Naive thymus-derived CD4-positive, alpha-beta T cell (primary cell): ENCODE data around the gene FGD4. TPM values are rescaled to one million over a fixed set of nuclear protein-coding genes. Genes with fewer than 3 reads are reported as not detected.

Source experiments
- ATAC-seq: fragments of 150-1000 bp; cut with Tn5 transposase; 2 replicates; pipeline ENCODE4 v1.10.0; 2021; ENCODE audit warnings: mild to moderate bottlenecking, moderate library complexity
- CTCF ChIA-PET: fragments of 350-600 bp; sonication (Branson Sonifier 250); formaldehyde crosslinking; loops from one replicate; lab custom pipeline; 2021; ENCODE audit warnings: antibody characterized with exemption; lab: Charles Lee
- POLR2A ChIA-PET: fragments of 350-600 bp; sonication (Branson Sonifier 250); formaldehyde crosslinking; loops from one replicate; lab custom pipeline; 2021; ENCODE audit warnings: antibody characterized with exemption, inconsistent platforms; lab: Charles Lee
- DNase-seq, 9 donors: peaks; one replicate each; pipeline versions ENCODE4 v3.0.0 to v3.0.0-alpha.2; 2020 to 2022; ENCODE audit warnings: mixed read lengths in 1 of 9
- H3K27ac ChIP-seq: one replicate; pipeline ENCODE4 v1.7.0; 2013; ENCODE audit warnings: mild to moderate bottlenecking, low read depth, low read length, moderate library complexity
- H3K27me3 ChIP-seq, 2 donors: one replicate each; pipeline ENCODE4 v1.7.0; 2013; ENCODE audit warnings: low read length in 2 of 2, mild to moderate bottlenecking in 2 of 2, moderate library complexity in 2 of 2; ENCODE audit not compliant: control insufficient read depth in 2 of 2, insufficient read depth in 2 of 2
- H3K36me3 ChIP-seq, 3 experiments: 1 replicate in 2 of 3; 2 replicates in 1 of 3; pipeline ENCODE4 v1.7.0; 2013; ENCODE audit warnings: low read length in 3 of 3, mild to moderate bottlenecking in 3 of 3, moderate library complexity in 1 of 3; ENCODE audit not compliant: insufficient read depth in 3 of 3, control insufficient read depth in 2 of 3
- H3K4me1 ChIP-seq, 2 donors: one replicate each; pipeline ENCODE4 v1.7.0; 2013; ENCODE audit warnings: low read length in 2 of 2, mild to moderate bottlenecking in 2 of 2, moderate library complexity in 1 of 2; ENCODE audit not compliant: control insufficient read depth in 2 of 2, insufficient read depth in 2 of 2
- H3K4me3 ChIP-seq: 2 replicates; pipeline ENCODE4 v1.7.0; 2013; ENCODE audit warnings: mild to moderate bottlenecking, low read length
- H3K9me3 ChIP-seq, 3 experiments: 1 replicate in 2 of 3; 2 replicates in 1 of 3; pipeline ENCODE4 v1.7.0; 2013; ENCODE audit warnings: low read length in 3 of 3; ENCODE audit not compliant: control insufficient read depth in 2 of 3
- H3K27ac Mint-ChIP-seq, 9 donors: one replicate each; pipeline ENCODE4 v1.8.0; 2020 to 2022; ENCODE audit warnings: mixed read lengths in 9 of 9, mild to moderate bottlenecking in 8 of 9, moderate library complexity in 5 of 9, inconsistent platforms in 2 of 9
- H3K27me3 Mint-ChIP-seq, 5 donors: one replicate each; pipeline ENCODE4 v1.8.0; 2021 to 2022; ENCODE audit warnings: mixed read lengths in 5 of 5, mild to moderate bottlenecking in 1 of 5
- H3K36me3 Mint-ChIP-seq, 5 donors: one replicate each; pipeline ENCODE4 v1.8.0; 2020 to 2022; ENCODE audit warnings: mixed read lengths in 5 of 5, mild to moderate bottlenecking in 3 of 5, inconsistent platforms in 1 of 5
- H3K4me1 Mint-ChIP-seq, 7 donors: one replicate each; pipeline ENCODE4 v1.8.0; 2020 to 2022; ENCODE audit warnings: mixed read lengths in 7 of 7, mild to moderate bottlenecking in 3 of 7, inconsistent platforms in 1 of 7
- H3K4me3 Mint-ChIP-seq, 10 donors: one replicate each; pipeline ENCODE4 v1.8.0; 2020 to 2022; ENCODE audit warnings: mild to moderate bottlenecking in 10 of 10, mixed read lengths in 10 of 10, moderate library complexity in 6 of 10, inconsistent platforms in 2 of 10
- H3K9me3 Mint-ChIP-seq, 11 donors: one replicate each; pipeline ENCODE4 v1.8.0; 2020 to 2022; ENCODE audit warnings: mixed read lengths in 11 of 11, mild to moderate bottlenecking in 4 of 11, inconsistent platforms in 1 of 11, moderate library complexity in 1 of 11
- intact Hi-C, 2 donors: fragments of 100-400 bp; cut with micrococcal nuclease; formaldehyde crosslinking; loops; one replicate each; pipeline ENCODE4 v1.15.1; 2023
- polyA plus RNA-seq, 2 donors: library from polyadenylated mRNA; unstranded; fragments of 300-500 nt; fragmentation: Illumina TruSeq; gene quantifications; one replicate each; pipeline ENCODE4 v1.2.3, GENCODE V29; 2021
- total RNA-seq, 6 experiments: library from RNA in 5 of 6; stranded (reverse) in 5 of 6; gene quantifications; 1 replicate in 5 of 6; 2 replicates in 1 of 6; pipeline ENCODE4 v1.2.3 and lab custom pipeline; 2021 to 2026

The FGD4 gene
- total and polyA plus RNA-seq, 7 experiments from 2014 or later, result 0.12 to 13.7 (median 0.50) TPM; not detected in 1

- Mint-ChIP-seq H3K9me3 (no peaks in the 10 kb centered on the region), H3K36me3 (peaks cover 0 to 7% (median 0%) of the 10 kb centered on the region in 5 donors), H3K4me1 (no peaks in the 10 kb centered on the region), H3K4me3 (no peak overlapping the region), H3K27me3 (no peaks in the 10 kb centered on the region), H3K27ac (no peak overlapping the region)
- no peaks in the 10 kb centered on the region for H3K27me3 ChIP-seq
- no peaks in the 10 kb centered on the region for H3K4me1 ChIP-seq
- H3K9me3 ChIP-seq, result no peaks in the 10 kb centered on the region
- H3K4me3 ChIP-seq, result no peak overlapping the region
- ATAC-seq, result no peak
- POLR2A ChIA-PET, result no interaction called here
- no peak for DNase-seq
- intact Hi-C loops, result loop anchor here in 1 of 2 donors (5.0 kb wide), 4 partner anchors 91 to 1656 kb away; partner anchors contain the start of gene ALG10
- CTCF ChIA-PET, result interaction anchor here (0.6 kb wide), 1 partner anchor 44 kb away, joined by 3 read pairs; no protein-coding TSS in a partner anchor
- no peaks in the 10 kb centered on the region for H3K36me3 ChIP-seq
- H3K27ac ChIP-seq, result no peak overlapping the region
Measured at GRCh38 chr12:32366714-32367113, 32.6 kb upstream of the FGD4 start.

DNA sequence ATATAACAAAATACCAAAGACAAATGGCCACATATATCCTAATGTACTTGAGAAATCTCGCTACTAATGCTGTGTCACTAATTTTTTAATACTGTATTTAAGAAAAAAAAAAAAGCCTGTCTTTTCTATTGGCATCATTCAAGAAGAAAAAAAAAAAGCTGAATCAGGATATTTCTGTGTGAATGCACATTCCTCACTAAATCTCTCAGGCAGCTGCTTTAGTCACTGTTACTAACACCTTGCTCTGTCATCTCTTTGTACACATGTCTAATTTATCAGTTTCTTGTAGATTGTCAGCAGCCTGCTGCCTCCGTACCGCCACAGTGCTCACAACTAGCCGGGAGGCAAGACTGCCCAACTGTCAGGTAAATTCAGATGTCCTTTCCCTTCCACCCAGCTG, 32.0 kb upstream of the FGD4 start:
- H3K27me3 ChIP-seq, result no peaks in the 10 kb centered on the region
- H3K36me3 ChIP-seq, result no peaks in the 10 kb centered on the region
- ATAC-seq, result no peak
- H3K36me3 Mint-ChIP-seq, result peaks cover 0 to 7% (median 0%) of the 10 kb centered on the region in 5 donors
- no peaks in the 10 kb centered on the region for H3K4me1 Mint-ChIP-seq
- no peak overlapping the region for H3K27ac ChIP-seq
- H3K4me3 ChIP-seq, result no peak overlapping the region
- CTCF ChIA-PET, result interaction anchor here (0.6 kb wide), 1 partner anchor 385 kb away, joined by 4 read pairs; no protein-coding TSS in a partner anchor
- no peak for DNase-seq
- intact Hi-C loops, result loop anchor here in 1 of 2 donors (5.0 kb wide), 4 partner anchors 90 to 1655 kb away; partner anchors contain the start of gene ALG10
- H3K9me3 Mint-ChIP-seq, result no peaks in the 10 kb centered on the region
- H3K9me3 ChIP-seq, result no peaks in the 10 kb centered on the region
- no peak overlapping the region for H3K4me3 Mint-ChIP-seq
- no peak overlapping the region for H3K27ac Mint-ChIP-seq
- H3K4me1 ChIP-seq, result no peaks in the 10 kb centered on the region
- POLR2A ChIA-PET, result no interaction called here
- H3K27me3 Mint-ChIP-seq, result no peaks in the 10 kb centered on the region

DNA sequence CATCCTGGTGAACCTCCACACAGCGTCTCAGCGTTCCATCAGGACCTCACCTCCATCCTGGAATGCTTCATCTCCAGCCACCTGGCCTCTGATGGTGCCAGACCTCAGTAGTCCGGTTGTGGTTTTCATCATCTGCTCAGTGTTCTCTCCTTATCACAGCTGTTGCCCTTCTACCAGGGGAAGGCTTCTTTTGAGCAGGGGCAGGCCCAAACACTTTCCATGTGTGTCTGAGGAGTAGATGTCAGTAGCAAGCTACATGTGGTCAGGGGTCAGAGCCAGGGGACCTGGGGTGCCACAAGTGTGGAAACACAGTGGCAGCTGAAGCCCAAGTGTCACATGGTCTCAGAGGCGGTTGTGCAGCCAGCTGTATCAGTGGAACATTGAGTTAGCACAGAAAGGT, 30.2 kb upstream of the FGD4 start:
- Mint-ChIP-seq H3K4me1 (no peaks in the 10 kb centered on the region), H3K27me3 (no peaks in the 10 kb centered on the region), H3K9me3 (no peaks in the 10 kb centered on the region), H3K27ac (no peak overlapping the region), H3K36me3 (peaks cover 0 to 7% (median 0%) of the 10 kb centered on the region in 5 donors), H3K4me3 (no peak overlapping the region)
- no peaks in the 10 kb centered on the region for H3K9me3 ChIP-seq
- no peak for ATAC-seq
- no peaks in the 10 kb centered on the region for H3K36me3 ChIP-seq
- H3K4me1 ChIP-seq, result no peaks in the 10 kb centered on the region
- ChIA-PET POLR2A (no interaction called here), CTCF (no interaction called here)
- no peaks in the 10 kb centered on the region for H3K27me3 ChIP-seq
- no peak for DNase-seq
- H3K4me3 ChIP-seq, result no peak overlapping the region
- H3K27ac ChIP-seq, result no peak overlapping the region
- intact Hi-C loops, result loop anchor here in 1 of 2 donors (5.0 kb wide), 4 partner anchors 88 to 1653 kb away; partner anchors contain the start of gene ALG10

- Mint-ChIP-seq H3K9me3 (no peaks in the 10 kb centered on the region), H3K36me3 (no peaks in the 10 kb centered on the region), H3K27me3 (peaks cover 0 to 16% (median 3%) of the 10 kb centered on the region in 5 donors), H3K27ac (peak overlapping the region in 1 of 9 donors; percentile 42), H3K4me1 (no peaks in the 10 kb centered on the region), H3K4me3 (no peak overlapping the region)
- DNase-seq (no peak), ATAC-seq (no peak)
- Histone ChIP-seq H3K9me3 (no peaks in the 10 kb centered on the region), H3K4me3 (no peak overlapping the region), H3K4me1 (no peaks in the 10 kb centered on the region), H3K36me3 (no peaks in the 10 kb centered on the region), H3K27me3 (no peaks in the 10 kb centered on the region), H3K27ac (no peak overlapping the region)
- intact Hi-C loops, result no loop called here
- POLR2A ChIA-PET, result no interaction called here
- CTCF ChIA-PET, result no interaction called here
Measured at GRCh38 chr12:32377344-32378055, 21.9 kb upstream of the FGD4 start.

DNA sequence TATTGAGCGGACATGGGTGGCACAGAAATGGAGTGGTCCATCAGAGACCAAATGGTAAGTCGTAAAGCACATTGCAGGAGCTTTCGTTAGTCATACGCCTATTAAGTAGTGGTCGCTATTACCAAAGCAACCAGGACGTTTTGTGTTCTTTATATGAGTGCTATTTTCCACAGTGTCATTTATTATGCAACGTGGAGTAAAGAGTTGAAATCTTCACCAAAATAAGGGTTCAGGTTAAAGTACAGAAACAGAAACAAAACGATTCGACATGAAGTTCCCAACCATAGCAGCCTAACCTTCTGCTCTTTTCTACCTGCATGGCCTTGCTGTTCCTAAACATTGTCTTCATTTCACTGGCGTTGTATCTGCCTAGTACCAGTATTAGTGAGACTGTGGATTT, 20.1 kb upstream of the FGD4 start:
- no peaks in the 10 kb centered on the region for H3K9me3 Mint-ChIP-seq
- peaks cover 0 to 23% (median 3%) of the 10 kb centered on the region in 5 donors for H3K27me3 Mint-ChIP-seq
- ChIA-PET POLR2A (no interaction called here), CTCF (no interaction called here)
- Histone ChIP-seq H3K4me1 (no peaks in the 10 kb centered on the region), H3K27me3 (no peaks in the 10 kb centered on the region), H3K4me3 (no peak overlapping the region), H3K27ac (no peak overlapping the region), H3K36me3 (no peaks in the 10 kb centered on the region), H3K9me3 (no peaks in the 10 kb centered on the region)
- no peak overlapping the region for H3K4me3 Mint-ChIP-seq
- no peaks in the 10 kb centered on the region for H3K36me3 Mint-ChIP-seq
- DNase-seq, result no peak
- intact Hi-C loops, result no loop called here
- no peaks in the 10 kb centered on the region for H3K4me1 Mint-ChIP-seq
- no peak for ATAC-seq
- no peak overlapping the region for H3K27ac Mint-ChIP-seq

DNA sequence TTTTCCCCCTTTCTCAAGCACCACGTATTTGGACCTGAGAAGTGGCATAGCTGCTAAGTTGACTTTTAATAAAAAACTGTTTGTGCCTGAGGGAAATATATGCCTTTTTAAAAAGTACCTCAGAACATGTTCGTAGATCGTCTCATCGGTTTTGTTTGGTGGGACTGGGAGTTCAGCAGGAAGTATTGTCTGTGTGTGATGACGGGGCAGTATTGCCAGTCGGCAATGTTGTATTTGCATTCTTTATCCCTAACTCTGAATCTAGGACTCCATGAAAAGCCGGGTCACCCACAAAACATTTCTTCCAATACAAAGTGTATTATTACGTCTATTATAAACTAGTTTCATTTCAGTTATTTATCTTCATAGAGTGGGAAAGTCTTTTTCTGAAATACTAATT, 19.7 kb upstream of the FGD4 start:
- H3K27me3 Mint-ChIP-seq, result peaks cover 0 to 28% (median 3%) of the 10 kb centered on the region in 5 donors
- POLR2A ChIA-PET, result no interaction called here

DNA sequence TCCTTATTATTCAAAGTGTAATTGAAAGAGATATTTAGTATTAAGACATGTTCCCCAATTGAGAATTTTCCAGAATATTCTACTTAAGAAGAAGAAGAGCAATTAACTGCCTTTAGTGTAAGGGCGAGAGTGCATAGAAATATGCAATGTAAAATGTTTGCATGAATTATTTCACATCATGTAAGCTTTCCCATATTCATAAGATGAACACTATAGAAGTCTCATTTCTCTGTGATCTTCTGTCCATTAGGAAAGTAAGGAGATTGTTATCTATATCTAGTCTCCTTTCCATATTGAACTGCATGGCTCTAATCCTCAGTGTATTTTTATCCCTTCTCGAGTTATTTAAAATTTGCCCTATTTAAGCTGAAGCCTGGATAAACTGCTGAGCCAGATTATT, 17.1 kb upstream of the FGD4 start:
- no peaks in the 10 kb centered on the region for H3K27me3 ChIP-seq
- Mint-ChIP-seq H3K4me3 (no peak overlapping the region), H3K36me3 (no peaks in the 10 kb centered on the region), H3K27me3 (peaks cover 0 to 30% (median 3%) of the 10 kb centered on the region in 5 donors), H3K9me3 (no peaks in the 10 kb centered on the region), H3K27ac (no peak overlapping the region), H3K4me1 (peaks cover 0 to 2% (median 0%) of the 10 kb centered on the region in 7 donors)
- no peak overlapping the region for H3K4me3 ChIP-seq
- ChIA-PET CTCF (no interaction called here), POLR2A (no interaction called here)
- intact Hi-C loops, result no loop called here
- ATAC-seq (no peak), DNase-seq (no peak)
- H3K9me3 ChIP-seq, result no peaks in the 10 kb centered on the region
- H3K27ac ChIP-seq, result no peak overlapping the region
- H3K36me3 ChIP-seq, result no peaks in the 10 kb centered on the region
- no peaks in the 10 kb centered on the region for H3K4me1 ChIP-seq

More for the DNA sequence above, 19.7 kb upstream of the FGD4 start:
- no peak overlapping the region for H3K27ac Mint-ChIP-seq
- H3K27ac ChIP-seq, result no peak overlapping the region
- no peaks in the 10 kb centered on the region for H3K9me3 Mint-ChIP-seq
- H3K9me3 ChIP-seq, result no peaks in the 10 kb centered on the region
- intact Hi-C loops, result no loop called here
- H3K4me3 Mint-ChIP-seq, result no peak overlapping the region
- CTCF ChIA-PET, result no interaction called here
- H3K4me3 ChIP-seq, result no peak overlapping the region
- no peaks in the 10 kb centered on the region for H3K36me3 ChIP-seq
- H3K4me1 ChIP-seq, result no peaks in the 10 kb centered on the region
- ATAC-seq (no peak), DNase-seq (no peak)
- H3K4me1 Mint-ChIP-seq, result peaks cover 0 to 2% (median 0%) of the 10 kb centered on the region in 7 donors
- H3K27me3 ChIP-seq, result no peaks in the 10 kb centered on the region
- H3K36me3 Mint-ChIP-seq, result no peaks in the 10 kb centered on the region
